ENCODE results near the gene TANK.

TANK gene

DNA sequence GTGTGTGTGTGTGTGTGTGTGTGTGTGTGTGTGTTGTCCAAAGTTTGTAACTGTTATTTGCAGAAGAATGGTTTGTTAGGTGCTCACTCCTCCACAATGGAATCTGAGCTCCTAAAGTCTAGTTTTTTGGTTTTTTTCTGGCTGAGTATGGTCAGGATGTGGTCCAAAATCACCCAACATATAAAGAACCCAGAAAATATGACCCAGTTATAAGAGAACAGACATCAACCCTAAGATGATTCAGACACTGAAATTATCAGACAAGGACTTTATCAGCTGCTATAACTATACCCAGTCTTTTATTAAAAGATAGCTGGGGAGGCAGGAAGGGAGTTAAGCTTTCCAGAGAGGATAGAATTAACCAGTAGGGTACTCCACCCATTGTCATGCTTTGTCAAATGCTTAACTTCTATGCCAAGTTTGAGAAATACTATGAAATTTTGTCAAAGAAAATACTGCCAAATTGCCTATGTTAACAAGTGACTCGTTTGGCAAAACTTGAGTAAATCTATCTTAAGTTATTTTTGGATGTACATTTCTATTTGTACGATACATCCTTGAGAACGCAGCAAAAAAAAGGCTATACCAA lies 57.5 kb downstream of the TANK start:
- H3K4me3 ChIP-seq (ENCODE audit: low read depth, low read length), result no peak overlapping the region
- TF ChIP-seq POLR2A (IDR thresholded peaks at IDR 0.05; ENCODE audit: extremely low read depth, insufficient read length) (no peak), MYC (IDR thresholded peaks at IDR 0.05; ENCODE audit: low read depth, low read length) (no peak)
- TF ChIP-seq, protein P1, sequence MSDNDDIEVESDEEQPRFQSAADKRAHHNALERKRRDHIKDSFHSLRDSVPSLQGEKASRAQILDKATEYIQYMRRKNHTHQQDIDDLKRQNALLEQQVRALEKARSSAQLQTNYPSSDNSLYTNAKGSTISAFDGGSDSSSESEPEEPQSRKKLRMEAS (IDR thresholded peaks at IDR 0.05; ENCODE audit: low read depth, low read length), result no peak
- TF ChIP-seq, protein P2, sequence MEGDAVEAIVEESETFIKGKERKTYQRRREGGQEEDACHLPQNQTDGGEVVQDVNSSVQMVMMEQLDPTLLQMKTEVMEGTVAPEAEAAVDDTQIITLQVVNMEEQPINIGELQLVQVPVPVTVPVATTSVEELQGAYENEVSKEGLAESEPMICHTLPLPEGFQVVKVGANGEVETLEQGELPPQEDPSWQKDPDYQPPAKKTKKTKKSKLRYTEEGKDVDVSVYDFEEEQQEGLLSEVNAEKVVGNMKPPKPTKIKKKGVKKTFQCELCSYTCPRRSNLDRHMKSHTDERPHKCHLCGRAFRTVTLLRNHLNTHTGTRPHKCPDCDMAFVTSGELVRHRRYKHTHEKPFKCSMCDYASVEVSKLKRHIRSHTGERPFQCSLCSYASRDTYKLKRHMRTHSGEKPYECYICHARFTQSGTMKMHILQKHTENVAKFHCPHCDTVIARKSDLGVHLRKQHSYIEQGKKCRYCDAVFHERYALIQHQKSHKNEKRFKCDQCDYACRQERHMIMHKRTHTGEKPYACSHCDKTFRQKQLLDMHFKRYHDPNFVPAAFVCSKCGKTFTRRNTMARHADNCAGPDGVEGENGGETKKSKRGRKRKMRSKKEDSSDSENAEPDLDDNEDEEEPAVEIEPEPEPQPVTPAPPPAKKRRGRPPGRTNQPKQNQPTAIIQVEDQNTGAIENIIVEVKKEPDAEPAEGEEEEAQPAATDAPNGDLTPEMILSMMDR (IDR thresholded peaks at IDR 0.05; ENCODE audit: low read depth, low read length), result no peak
- no peak for DNase-seq (ENCODE audit: low read depth)

DNA sequence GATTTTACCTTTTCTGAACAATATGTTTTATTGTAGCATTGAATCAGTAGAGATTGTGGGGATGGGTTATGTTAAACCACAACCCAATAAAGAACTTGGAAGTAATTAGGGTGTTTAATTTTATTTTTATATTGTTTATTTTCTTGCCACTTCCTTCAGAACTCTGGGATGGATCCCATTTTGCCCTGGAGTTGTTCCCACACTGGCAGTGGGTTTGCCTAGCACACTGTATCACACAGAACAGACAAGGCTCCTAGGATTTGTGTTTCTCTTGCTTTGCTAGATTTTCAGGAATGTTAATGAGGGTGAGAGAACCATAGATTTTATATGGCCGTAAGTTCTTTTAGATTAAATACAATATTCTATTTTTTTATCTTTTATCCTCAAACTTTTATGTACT lies 59.0 kb downstream of the TANK start:
- no peak overlapping the region for H3K4me3 ChIP-seq (ENCODE audit: low read depth, low read length)
- TF ChIP-seq, protein P1 (IDR thresholded peaks at IDR 0.05; ENCODE audit: low read depth, low read length), result no peak
- TF ChIP-seq POLR2A (IDR thresholded peaks at IDR 0.05; ENCODE audit: extremely low read depth, insufficient read length) (no peak), MYC (IDR thresholded peaks at IDR 0.05; ENCODE audit: low read depth, low read length) (no peak)
- TF ChIP-seq, protein P2 (IDR thresholded peaks at IDR 0.05; ENCODE audit: low read depth, low read length), result no peak
- DNase-seq (ENCODE audit: low read depth), result no peak

DNA sequence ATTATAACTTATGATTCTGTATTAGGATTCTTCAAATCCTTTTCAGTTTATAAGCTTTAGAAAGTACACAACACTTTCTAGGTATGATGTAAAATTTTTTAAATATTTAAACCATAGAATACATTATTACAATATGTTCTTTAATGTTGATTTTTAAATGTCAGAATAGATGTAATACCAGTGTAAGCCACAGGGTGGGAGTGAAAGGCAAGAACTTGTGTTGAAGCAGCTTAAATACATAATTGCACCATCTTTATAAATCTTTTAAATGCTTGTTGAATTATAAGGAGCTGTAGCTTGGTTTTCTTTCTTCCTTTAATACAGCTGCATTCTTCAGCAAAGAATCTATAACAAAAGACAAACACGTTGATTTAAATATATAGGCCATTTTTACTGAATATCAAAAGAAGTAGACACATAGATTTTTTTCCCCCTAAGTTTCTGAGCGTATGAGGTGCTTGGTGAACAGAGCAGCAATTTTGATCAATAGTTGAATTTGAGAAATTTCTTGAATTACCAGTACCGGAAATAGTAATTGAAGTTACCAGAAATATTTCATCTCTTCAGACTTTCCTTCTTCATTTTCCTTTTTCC lies 63.0 kb downstream of the TANK start:
- TF ChIP-seq MYC (IDR thresholded peaks at IDR 0.05; ENCODE audit: low read depth, low read length) (no peak), POLR2A (IDR thresholded peaks at IDR 0.05; ENCODE audit: extremely low read depth, insufficient read length) (no peak)
- TF ChIP-seq, protein P2 (IDR thresholded peaks at IDR 0.05; ENCODE audit: low read depth, low read length), result peak; percentile 44
- TF ChIP-seq, protein P1 (IDR thresholded peaks at IDR 0.05; ENCODE audit: low read depth, low read length), result no peak
- DNase-seq (ENCODE audit: low read depth), result peak; percentile 56
- H3K4me3 ChIP-seq (ENCODE audit: low read depth, low read length), result no peak overlapping the region

DNA sequence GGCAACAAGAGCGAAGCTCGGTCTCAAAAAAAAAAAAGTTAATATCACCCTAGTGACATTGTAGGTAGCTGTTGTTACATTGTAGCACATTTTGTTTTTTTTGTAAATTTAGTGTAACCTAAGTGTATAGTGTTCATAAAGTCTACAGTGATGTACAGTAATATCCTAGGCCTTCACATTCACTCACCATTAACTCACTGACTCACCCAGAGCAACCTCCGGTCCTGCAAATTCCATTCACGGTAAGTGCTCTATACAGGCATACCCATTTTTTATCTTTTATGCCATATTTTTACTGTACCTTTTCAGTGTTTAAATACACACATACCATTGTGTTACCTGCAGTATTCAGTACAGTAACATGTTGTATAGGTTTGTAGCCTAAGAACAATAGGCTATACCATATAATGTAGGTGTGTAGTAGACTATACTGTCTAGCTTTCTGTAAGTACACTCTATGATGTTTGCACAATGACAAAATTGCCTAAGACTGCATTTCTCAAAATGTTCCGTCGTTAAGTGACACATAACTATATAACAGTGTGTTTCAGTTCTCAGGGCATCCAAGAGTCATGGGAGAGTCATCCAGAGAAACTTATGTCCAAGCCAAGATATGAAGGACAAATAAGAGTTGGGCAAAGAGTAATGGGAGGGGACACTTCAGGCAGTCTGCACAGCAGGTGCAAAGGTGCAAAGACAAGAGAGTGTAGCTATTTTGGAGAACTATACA lies 68.4 kb downstream of the TANK start:
- H3K4me3 ChIP-seq (ENCODE audit: low read depth, low read length), result no peak overlapping the region
- TF ChIP-seq MYC (IDR thresholded peaks at IDR 0.05; ENCODE audit: low read depth, low read length) (no peak), POLR2A (IDR thresholded peaks at IDR 0.05; ENCODE audit: extremely low read depth, insufficient read length) (no peak)
- TF ChIP-seq, protein P1 (IDR thresholded peaks at IDR 0.05; ENCODE audit: low read depth, low read length), result no peak
- TF ChIP-seq, protein P2 (IDR thresholded peaks at IDR 0.05; ENCODE audit: low read depth, low read length), result no peak
- no peak for DNase-seq (ENCODE audit: low read depth)

DNA sequence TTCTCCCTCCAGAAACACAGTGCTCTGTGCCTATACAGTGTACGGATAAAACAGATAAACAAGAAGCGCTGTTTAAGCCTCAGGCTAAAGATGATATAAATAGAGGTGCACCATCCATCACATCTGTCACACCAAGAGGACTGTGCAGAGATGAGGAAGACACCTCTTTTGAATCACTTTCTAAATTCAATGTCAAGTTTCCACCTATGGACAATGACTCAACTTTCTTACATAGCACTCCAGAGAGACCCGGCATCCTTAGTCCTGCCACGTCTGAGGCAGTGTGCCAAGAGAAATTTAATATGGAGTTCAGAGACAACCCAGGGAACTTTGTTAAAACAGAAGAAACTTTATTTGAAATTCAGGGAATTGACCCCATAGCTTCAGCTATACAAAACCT lies 70.7 kb downstream of the TANK start:
- TF ChIP-seq, protein P1 (IDR thresholded peaks at IDR 0.05; ENCODE audit: low read depth, low read length), result no peak
- TF ChIP-seq, protein P2 (IDR thresholded peaks at IDR 0.05; ENCODE audit: low read depth, low read length), result no peak
- TF ChIP-seq MYC (IDR thresholded peaks at IDR 0.05; ENCODE audit: low read depth, low read length) (no peak), POLR2A (IDR thresholded peaks at IDR 0.05; ENCODE audit: extremely low read depth, insufficient read length) (no peak)
- H3K4me3 ChIP-seq (ENCODE audit: low read depth, low read length), result no peak overlapping the region
- DNase-seq (ENCODE audit: low read depth), result no peak
